Measurements from ENCODE around the gene PPP2R1A. TPM values are rescaled to one million over a fixed set of nuclear protein-coding genes. Genes with fewer than 3 reads are reported as not detected.

The PPP2R1A gene
- total and polyA plus RNA-seq, 7 donors = 108 to 163 (median 132) TPM

GRCh38 chr19:52219611-52220010, 29.8 kb downstream of the PPP2R1A start:
- no peak overlapping the region for H3K27ac ChIP-seq
- H3K36me3 ChIP-seq = peaks cover 62 to 100% (median 91%) of the 10 kb centered on the region in 4 donors
- no peaks in the 10 kb centered on the region for H3K9me3 ChIP-seq
- intact Hi-C loops (cut with DNase I) = no loop called here
- TF ChIP-seq EP300 (IDR thresholded peaks at IDR 0.05) = no peak
- no peak for TF ChIP-seq POLR2A (IDR thresholded peaks at IDR 0.05)
- TF ChIP-seq CTCF (IDR thresholded peaks at IDR 0.05) = no peak
- TF ChIP-seq POLR2AphosphoS5 (IDR thresholded peaks at IDR 0.05) = no peak
- H3K4me3 ChIP-seq = no peak overlapping the region
- whole genome bisulfite sequencing, 2 donors = 94 to 96% methylated on average over 8 of the region's 8 CpGs
- no peak for DNase-seq
- H3K4me1 ChIP-seq = no peaks in the 10 kb centered on the region
- H3K27me3 ChIP-seq = no peaks in the 10 kb centered on the region

GRCh38 chr19:52221031-52221430, 31.2 kb downstream of the PPP2R1A start:
- H3K9me3 ChIP-seq = no peaks in the 10 kb centered on the region
- TF ChIP-seq POLR2AphosphoS5 (IDR thresholded peaks at IDR 0.05) (no peak), CTCF (IDR thresholded peaks at IDR 0.05) (no peak), EP300 (IDR thresholded peaks at IDR 0.05) (no peak), POLR2A (IDR thresholded peaks at IDR 0.05) (no peak)
- no peak for DNase-seq
- peaks cover 56 to 100% (median 88%) of the 10 kb centered on the region in 4 donors for H3K36me3 ChIP-seq
- H3K27ac ChIP-seq = no peak overlapping the region
- H3K4me1 ChIP-seq = no peaks in the 10 kb centered on the region
- intact Hi-C loops (cut with DNase I) = no loop called here
- no peak overlapping the region for H3K4me3 ChIP-seq
- no peaks in the 10 kb centered on the region for H3K27me3 ChIP-seq
- 98% methylated on average over 6 of the region's 6 CpGs for WGBS, 2 donors

GRCh38 chr19:52221831-52222375, 32.1 kb downstream of the PPP2R1A start:
- no peak for DNase-seq
- H3K27me3 ChIP-seq = no peaks in the 10 kb centered on the region

GRCh38 chr19:52224211-52224610, 34.4 kb downstream of the PPP2R1A start:
- H3K4me3 ChIP-seq = no peak overlapping the region
- no peaks in the 10 kb centered on the region for H3K4me1 ChIP-seq
- H3K36me3 ChIP-seq = peaks cover 45 to 100% (median 81%) of the 10 kb centered on the region in 4 donors
- no peak for TF ChIP-seq POLR2A (IDR thresholded peaks at IDR 0.05)
- no peak for TF ChIP-seq POLR2AphosphoS5 (IDR thresholded peaks at IDR 0.05)
- TF ChIP-seq EP300 (IDR thresholded peaks at IDR 0.05) = no peak
- TF ChIP-seq CTCF (IDR thresholded peaks at IDR 0.05) = no peak
- 91 to 95% methylated on average over 5 of the region's 5 CpGs for WGBS, 2 donors
- H3K27ac ChIP-seq = no peak overlapping the region
- H3K27me3 ChIP-seq = no peaks in the 10 kb centered on the region
- no peak for DNase-seq
- no peaks in the 10 kb centered on the region for H3K9me3 ChIP-seq
- intact Hi-C loops (cut with DNase I) = no loop called here

More at GRCh38 chr19:52221831-52222375, 32.1 kb downstream of the PPP2R1A start:
- 94 to 95% methylated on average over 7 of the region's 7 CpGs for WGBS, 2 donors
- H3K27ac ChIP-seq = no peak overlapping the region
- peaks cover 57 to 100% (median 88%) of the 10 kb centered on the region in 4 donors for H3K36me3 ChIP-seq
- H3K4me3 ChIP-seq = no peak overlapping the region
- no peaks in the 10 kb centered on the region for H3K9me3 ChIP-seq
- intact Hi-C loops (cut with DNase I) = no loop called here
- no peak for TF ChIP-seq EP300 (IDR thresholded peaks at IDR 0.05)
- TF ChIP-seq CTCF (IDR thresholded peaks at IDR 0.05) = no peak
- no peak for TF ChIP-seq POLR2AphosphoS5 (IDR thresholded peaks at IDR 0.05)
- no peak for TF ChIP-seq POLR2A (IDR thresholded peaks at IDR 0.05)
- H3K4me1 ChIP-seq = no peaks in the 10 kb centered on the region

GRCh38 chr19:52226652-52227051, 36.8 kb downstream of the PPP2R1A start:
- WGBS, 2 donors = 87 to 90% methylated on average over 4 of the region's 4 CpGs
- no peak for DNase-seq
- H3K4me1 ChIP-seq = no peaks in the 10 kb centered on the region
- H3K4me3 ChIP-seq = no peak overlapping the region
- H3K27me3 ChIP-seq = no peaks in the 10 kb centered on the region
- no peaks in the 10 kb centered on the region for H3K9me3 ChIP-seq
- no peak overlapping the region for H3K27ac ChIP-seq
- intact Hi-C loops (cut with DNase I) = no loop called here
- TF ChIP-seq POLR2AphosphoS5 (IDR thresholded peaks at IDR 0.05) (no peak), EP300 (IDR thresholded peaks at IDR 0.05) (no peak)
- H3K36me3 ChIP-seq = peaks cover 24 to 82% (median 57%) of the 10 kb centered on the region in 4 donors
